ENCODE data around the gene BCL6B.

GRCh38 chr17:7074931-7075330 is 52.1 kb downstream of the BCL6B start:
- TF ChIP-seq CTCF (IDR thresholded peaks at IDR 0.05) = no peak
- TF ChIP-seq POLR2A (IDR thresholded peaks at IDR 0.05) = no peak
